GM21619 (cell line): ENCODE data around the gene CLEC18B.
A peak's percentile ranks its signal among the peaks of the same experiment; 100 is the strongest.
"Not testable (repeated sequence)": the region's sequence is repeated elsewhere in the genome, so short reads cannot be mapped to it uniquely, and the experiment has no call there.

Source experiments
- ATAC-seq: cut with Tn5 transposase; IDR thresholded peaks from one replicate; pipeline ENCODE4 v1.9.1; 2021; ENCODE audit not compliant: unreplicated experiment

The CLEC18B gene

DNA sequence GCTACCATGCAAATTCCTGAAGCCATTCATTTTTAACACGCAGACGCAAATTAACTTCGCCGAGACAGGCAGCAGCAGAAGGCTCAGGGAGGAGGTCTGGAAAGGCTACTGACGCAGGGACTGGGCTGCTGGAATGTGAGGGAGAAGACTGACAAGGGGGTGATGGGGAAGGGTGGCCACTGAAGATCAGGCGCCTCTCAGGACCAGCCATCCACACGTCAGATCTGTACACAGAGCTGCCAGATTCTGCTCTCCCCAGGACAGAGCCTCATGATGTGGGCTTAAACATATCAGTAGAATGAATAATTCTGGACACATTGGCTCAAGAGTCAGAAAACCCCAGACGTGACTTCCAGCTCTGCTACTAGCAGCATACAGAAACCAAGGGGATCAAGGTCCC is 25.6 kb upstream of the CLEC18B start:
- ATAC-seq, result no peak

DNA sequence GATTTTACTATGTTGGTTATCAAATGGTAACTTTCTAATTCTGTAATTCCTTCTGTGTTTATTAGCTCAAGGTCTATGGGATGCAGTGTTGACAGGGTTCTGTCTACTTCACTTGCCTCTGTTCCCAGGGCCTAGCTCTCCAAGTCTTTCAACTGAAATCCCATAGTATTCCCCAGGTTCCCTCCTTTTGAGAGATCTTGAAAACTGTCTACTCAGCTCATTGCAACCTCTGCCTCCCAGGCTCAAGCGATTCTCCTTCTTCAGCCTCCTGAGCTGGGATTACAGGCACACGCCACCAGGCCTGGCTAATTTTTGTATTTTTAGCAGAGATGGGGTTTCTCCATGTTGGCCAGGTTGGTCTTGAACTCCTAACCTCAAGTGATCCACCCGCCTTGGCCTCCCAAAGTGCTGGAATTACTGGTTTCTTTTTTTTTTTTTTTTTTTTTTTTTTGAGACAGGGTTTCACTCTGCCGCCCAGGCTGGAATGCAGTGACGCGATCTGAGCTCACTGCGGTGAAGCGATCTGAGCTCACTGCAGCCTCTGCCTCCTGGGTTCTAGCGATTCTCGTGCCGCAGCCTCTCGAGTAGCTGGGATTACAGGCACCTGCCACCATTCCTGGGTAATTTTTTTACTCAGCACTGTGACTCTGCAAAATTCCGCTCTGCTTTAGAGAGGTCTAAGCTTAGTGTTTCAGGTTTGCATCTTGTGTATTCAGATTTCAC is 22.5 kb upstream of the CLEC18B start:
- not testable (repeated sequence) for ATAC-seq

DNA sequence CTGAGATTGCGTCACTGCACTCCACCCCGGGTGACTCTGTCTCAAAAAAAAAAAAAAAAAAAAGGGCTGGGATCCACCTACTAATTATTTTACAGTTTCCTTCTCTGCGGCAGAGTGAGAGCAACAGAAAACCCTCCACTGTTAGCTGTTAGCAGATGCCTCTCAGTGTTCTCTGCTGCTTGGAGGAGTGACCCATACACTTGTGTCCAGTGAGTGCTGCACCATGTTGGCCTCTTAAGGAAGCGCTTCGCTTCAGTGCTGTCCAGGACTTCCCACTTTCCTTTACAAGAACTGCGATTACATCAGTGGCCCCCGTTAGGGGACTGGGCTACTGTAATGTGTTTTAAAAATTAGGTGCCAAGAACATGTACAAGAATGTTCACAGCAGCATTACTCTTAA is 18.4 kb upstream of the CLEC18B start:
- no peak for ATAC-seq

DNA sequence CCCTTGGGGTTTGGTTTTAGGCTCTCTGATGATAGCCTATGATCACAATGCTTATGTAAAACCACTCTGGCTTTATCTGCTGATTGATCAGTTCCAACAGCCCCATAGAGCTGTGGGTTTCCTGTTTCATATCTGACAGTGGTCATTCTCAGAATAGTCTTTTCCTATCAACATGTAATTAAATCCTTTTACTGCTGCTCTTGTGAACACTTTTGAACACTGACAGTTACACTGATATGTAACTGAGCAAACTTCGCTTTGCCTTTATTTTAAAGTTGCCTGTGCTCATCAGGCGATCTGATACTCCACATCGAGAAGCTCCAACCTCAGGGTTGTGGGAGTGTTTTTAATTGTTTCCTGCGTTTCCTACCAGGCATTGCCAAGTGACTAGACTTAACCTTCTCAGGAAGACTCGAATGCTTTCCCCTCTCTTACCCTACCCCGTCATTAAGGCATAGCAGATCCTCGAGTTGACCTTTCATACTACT is 17.3 kb upstream of the CLEC18B start:
- ATAC-seq, result no peak

DNA sequence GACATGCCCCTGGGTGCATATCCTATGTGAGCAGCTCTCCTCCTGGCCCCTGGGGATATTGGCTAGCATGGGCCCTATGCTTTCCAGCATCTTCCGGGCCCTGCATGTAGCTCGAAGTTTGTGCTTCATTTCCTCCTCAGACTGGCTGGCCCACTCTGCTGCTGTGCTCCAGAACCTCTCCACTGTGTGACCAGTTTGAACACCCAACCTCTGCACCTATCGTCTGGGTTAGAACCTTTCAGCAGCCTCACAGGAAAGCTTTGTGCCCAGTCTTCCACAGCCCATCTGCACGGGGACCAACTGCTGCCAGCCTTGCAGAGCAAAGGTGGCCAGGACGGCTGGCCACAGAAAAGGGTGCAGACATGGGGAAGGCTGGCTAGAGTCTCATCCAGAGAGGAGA is 10.2 kb upstream of the CLEC18B start:
- no peak for ATAC-seq

DNA sequence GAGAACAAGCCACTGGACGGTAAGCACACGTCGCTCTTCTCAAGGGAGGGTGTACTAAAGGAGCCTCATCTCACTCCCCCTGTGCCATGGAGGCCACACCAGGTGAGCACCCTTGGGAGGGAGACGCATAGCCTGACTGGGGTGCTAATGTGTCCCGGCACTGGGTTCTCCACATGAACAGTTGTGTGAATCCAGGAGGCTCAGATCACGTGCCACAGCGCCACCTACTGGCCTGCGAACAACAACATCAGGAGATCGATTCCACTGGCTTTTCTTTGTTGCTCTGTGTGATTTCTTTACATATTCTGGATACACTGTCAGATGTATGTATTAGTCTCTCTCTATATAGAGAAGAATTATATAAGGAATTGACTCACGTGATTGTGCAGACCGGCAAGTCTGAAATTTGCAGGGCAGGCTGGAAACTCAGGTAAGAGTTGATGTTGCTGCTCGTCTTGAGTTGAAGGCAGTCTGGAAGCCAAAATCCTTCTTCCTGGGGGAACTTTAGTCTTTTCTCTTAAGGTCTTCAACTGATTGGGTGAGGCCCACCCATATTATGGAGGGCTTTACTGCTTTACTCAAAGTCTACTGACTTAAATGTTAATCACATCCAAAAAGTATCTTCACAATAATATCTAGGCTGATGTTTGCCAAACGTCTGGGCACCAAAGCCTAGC is 8.9 kb upstream of the CLEC18B start:
- ATAC-seq, result peak; percentile 45

DNA sequence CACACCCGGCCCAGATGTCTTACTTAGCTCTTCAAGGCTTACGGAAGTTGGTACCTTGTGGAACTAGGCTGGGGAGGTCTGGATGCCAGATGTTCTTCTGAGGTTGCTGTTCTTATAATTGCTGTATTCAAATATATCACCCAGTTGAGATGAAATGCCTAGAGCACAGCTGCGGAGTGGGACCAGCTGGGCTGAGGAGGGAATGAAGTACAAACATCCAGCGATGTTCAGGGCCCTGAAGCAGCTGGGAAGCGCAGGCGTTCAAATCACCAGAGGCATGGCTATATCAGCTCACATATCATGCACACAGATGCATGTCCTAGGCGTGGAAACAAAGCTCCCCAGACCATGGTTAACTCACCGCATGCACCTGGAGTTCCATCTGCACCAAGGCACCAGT is 7.2 kb upstream of the CLEC18B start:
- ATAC-seq, result not testable (repeated sequence)

DNA sequence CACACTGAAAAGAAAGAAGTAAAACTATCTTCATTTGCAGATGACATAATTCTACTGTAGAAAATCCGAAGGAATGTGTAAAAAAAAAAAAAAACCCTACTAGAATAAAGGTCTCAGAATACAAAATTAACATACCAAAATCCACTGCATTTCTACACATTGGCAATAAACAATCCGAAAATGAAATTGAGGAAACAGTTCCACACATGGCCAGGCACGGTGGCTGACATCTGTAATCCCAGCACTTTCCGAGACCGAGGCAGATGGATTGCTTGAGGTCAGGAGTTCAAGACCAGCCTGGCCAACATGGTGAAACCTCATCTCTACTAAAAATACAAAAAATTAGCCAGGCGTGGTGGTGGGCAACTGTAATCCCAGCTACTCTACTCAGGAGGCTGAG is 4.5 kb upstream of the CLEC18B start:
- not testable (repeated sequence) for ATAC-seq

DNA sequence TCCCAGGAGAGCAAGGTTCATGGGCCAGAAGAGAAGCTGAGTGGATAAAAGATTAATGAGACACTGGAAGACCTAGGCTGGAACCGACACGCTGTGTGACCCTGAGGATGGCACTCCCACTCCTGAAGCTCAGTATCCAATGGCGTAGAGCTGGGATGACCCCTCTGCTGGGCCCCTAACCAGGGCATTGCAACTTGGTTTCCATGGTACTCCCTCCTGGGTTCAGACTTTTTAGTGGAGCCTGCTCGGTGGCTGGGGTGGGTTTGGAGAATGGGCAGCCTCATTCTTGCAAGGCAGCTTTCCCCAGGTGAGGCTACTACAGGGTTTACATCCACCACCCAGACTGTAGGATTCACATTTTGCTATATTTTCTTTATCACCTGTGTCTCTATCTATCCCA is 2.4 kb upstream of the CLEC18B start:
- not testable (repeated sequence) for ATAC-seq

DNA sequence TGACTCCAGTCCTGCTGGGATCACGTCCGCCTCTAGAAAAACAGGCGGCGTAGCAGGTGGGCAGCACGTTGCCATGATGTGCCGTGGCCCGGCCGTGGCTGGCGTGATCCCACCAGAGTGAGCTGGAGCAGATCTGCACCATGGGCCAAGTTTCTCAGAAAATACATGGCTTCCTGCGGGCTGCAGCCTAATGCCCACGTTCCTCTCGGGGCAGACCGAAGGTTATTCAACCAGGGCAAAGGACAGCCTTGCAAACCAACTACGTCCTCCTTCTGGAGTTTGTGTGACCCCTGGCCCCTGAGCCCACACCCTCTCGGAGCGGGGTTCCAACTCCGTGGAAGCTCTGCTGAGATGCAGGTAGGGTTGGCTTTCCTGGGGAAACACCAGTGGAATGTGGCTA is 808 bp upstream of the CLEC18B start:
- not testable (repeated sequence) for ATAC-seq

DNA sequence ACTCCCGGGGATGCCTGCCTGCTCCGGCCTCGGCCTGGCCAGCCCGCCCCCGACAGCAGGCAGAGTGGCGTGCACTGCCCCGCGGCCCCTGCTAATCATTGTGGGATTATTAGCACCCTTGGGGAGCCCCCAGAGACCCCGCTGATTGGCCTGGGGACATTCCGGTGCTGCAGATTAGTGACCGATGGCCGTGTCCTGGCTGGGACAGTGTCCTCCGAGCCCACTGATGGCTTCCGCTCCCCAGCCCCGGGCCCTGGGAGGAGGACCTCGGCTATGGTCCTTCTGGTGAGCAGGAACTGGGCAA is 156 bp upstream of the CLEC18B start:
- not testable (repeated sequence) for ATAC-seq

DNA sequence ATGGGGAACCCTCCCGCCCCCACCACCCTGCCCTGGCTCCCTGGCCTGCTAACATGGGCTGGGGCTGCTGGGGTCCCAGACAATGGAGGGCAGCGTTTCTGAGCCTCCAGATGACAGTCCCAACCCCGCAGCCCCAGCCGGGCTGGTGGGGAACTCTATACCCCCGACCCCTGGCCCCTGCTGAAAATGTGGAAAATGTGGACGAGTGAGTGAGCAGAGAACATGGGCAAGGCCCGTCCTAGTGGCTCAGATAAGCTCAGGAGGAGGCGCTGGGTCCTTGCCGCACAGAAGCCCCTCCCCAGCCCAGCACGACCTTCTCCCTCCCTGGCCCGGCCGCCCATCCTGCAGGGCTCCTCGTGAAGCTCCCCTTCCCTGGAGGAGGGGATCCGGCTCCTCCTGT is 1.5 kb downstream of the CLEC18B start:
- not testable (repeated sequence) for ATAC-seq

DNA sequence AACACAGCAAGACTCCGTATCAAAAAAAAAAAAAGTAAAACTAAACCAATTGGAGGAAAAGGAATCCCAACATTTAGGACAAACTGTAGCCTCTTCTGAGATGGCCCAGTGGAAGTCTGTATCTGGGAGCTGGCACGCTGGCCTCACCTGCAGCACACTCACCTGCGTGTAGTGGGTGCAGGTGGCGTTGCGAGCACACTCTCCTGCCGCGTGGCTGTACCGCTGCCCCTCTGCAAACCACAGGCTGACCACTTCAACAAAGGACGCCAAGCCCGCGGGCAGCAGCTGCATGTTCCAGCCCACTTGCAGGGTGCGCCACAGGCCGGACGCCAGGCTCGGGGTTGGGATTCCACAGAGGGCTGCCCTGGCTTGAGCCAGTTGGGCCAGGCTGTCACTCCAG is 3.4 kb downstream of the CLEC18B start:
- not testable (repeated sequence) for ATAC-seq

DNA sequence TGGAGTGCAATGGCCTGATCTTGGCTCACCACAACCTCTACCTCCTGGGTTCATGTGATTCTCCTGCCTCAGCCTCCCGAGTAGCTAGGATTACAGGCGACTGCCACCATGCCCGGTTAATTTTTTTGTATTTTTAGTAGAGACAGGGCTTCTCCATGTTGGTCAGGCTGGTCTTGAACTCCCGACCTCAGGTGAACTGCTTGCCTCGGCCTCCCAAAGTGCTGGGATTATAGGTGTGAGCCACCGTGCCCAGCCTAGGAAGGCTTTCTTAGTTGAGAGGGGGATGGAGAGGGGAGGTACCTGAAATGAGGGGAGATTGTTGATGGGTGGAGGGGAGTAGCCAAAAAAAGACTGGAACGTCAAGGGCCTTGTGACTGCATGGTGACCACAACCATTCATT is 7.4 kb downstream of the CLEC18B start:
- ATAC-seq, result not testable (repeated sequence)

DNA sequence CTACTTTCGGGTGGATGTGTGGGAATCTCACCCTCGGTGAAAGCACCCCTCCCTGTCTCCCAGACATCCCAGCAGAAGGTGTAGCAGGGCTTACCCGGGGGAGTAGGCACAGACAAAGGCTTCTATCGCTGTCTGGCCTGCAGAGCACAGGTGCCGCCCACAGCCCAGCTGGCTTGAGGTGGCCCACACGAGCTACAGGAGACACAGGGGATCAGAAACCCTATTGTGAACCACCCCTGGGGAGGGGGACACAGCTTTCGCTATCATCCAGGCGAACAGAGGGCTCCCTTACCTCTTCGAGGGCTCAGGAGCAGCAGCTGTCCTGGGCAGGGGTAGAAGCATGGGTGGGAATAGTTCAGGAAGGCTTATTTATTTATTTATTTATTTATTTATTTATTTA is 7.8 kb downstream of the CLEC18B start:
- ATAC-seq, result not testable (repeated sequence)

DNA sequence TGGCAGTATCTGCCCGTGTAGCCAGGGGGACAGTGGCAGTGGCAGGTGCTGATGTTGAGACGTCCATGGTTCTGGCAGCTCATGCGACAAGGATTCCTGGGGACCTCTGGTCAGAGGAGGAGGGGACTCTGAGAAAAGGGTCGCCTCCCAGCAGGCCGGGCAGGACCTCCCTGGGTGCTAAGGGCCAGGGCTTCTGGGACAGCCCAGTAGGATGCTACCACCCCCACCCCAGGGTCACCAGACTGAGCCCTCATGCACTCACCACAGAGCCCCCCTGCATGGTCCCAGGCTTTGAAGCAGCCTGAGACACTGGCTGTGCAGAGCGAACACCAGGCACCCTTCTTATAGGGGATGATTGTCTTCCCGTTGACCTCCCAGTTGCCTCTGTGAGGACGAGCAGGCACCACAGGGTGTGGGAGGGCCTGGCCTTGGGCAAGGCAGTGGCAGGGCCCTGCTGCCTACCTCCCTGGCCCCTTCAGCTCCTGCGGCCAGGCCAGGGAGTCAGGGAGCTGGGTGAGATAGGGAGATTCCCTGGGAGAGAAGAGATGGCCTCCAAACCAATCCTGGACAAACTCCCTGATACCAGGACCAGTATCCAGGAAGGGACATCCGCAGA is 8.4 kb downstream of the CLEC18B start:
- not testable (repeated sequence) for ATAC-seq

DNA sequence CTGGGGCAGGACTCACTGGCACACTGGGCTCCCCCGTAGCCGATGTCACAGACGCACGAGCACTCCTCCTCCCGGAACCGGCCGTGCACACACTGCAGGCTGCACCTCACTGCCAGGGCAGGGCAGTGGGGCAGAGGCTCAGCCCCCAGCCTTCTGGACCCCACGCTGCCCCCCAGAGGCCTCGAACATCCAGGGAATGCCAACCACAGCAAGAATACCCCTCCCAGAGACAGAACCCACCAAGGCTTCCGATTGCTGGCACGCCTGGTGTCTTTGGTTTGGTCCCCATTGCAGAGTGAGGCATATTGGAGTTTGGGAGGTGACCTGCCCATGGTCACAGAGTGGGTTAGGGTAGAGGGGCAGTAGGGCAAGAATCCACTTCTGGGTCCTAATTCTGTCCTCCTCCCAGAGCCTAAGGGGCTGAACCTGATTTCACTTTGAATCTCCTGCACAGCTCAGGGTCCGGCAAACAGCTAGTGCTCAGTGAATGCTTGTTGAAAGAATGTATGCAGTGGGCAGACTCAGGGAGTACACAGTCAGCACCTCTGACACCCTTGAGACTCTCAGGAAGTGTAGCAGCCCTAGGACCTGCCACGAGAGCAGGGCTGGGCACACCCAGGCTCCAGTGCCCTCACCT is 9.0 kb downstream of the CLEC18B start:
- ATAC-seq, result not testable (repeated sequence)

DNA sequence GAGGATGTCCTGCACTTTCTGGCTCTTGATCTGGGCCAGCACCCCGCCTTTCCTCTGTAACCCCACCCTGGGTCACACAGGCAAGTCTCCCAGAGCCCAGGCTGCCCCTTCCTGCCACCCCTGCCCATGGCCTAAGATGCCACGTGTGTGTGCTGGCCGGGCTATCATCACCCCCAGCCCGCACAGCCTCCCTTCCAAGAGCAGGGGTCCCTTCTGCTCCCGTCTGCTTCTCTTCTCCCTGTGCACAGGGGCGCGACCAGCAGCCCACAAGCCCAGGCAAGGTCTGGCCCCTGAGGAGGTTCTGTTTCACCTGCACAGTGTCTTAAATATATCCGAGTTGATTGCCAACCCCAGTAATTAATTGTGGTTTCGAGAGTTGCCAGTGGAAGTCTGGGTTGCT is 10.3 kb downstream of the CLEC18B start:
- not testable (repeated sequence) for ATAC-seq

DNA sequence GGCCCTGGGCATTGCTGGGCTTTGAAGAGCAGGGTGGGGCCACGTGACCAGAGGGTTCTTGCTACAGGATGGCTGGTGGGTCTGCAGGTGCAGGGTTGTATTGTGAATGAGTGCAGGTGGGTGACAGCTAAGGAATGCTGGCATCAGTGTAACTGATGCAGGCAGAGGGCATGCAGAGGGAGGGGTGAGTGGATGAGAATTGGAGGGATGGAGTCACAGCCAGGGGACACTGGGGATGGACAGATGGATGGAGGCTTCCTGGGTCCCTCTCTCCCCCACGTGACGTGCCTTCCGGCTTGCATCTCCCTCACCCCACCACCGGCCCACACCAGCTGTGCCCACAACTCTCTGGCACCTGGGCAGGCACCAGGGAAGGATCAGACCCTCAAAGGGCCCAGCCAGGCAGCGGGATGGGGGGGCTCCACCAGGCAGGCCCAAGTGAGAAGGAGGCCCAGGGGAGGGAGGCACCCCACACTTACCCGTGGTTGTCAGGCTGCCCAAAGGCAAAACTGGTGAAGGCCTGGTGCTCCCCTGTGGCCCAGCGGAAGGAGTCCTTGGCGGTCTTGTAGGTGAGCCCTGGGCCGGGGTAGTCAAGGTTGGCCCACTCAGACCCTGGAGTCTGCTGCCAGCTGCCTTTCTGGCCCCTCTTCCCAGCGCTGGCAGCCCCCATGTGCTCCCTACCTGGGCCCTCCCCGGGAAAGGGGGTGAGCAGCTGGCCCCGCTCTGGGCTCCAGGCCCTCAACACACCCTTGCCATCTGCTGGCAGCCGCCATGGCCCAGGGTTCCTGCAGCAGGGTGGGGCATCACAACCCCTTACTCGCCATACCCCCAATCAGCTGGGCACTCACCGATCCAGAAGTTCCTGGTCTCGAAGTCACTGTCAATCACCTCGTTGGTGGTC is 11.0 kb downstream of the CLEC18B start:
- ATAC-seq, result not testable (repeated sequence)

DNA sequence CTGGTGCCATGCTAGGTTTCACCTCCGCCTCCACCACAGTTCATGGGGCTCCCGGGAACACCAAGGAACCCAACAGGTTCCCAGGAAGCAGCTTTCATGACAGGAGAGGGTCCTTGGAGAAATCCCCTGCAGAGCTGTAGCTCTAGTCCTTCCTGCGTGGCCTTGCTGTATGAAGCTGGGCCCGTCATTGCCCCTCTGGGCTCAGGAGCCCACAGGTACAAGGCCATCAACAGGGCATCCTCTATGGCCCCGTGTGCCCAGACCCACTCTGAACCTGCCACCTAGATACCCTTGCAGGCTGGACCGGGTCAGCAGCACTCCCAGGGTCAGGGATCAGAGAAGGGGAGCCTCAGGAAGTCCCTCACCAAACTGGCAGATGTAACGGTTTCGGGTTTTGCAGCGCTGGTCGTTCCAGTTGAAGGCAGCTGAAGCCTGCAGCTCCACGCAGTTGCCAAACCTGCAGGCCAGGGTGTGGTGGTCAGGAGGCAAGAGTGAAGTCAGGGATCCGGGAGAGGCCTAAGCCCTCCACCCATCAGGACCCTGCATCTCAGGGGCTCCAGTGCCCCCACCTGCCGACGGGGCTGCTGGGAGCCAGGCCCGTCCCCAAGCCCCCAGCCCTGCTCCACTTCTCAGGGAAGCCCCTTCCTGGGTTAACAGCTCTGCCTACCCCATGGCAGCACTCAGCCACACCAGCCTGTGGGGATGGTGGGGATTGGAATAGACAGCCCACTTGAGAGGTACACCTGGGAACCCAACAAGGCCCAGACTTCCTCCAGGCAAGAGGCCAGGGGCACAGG is 11.9 kb downstream of the CLEC18B start:
- not testable (repeated sequence) for ATAC-seq
